Fibroblast of upper back skin (primary cell): ENCODE measurements around the gene IGF2.

Source experiments
- DNase-seq: peaks from one replicate; pipeline ENCODE4 v3.0.0-alpha.2; 2013

The IGF2 gene

GRCh38 chr11:2102132-2102882 is 36.9 kb downstream of the IGF2 start:
- no peak for DNase-seq

DNA sequence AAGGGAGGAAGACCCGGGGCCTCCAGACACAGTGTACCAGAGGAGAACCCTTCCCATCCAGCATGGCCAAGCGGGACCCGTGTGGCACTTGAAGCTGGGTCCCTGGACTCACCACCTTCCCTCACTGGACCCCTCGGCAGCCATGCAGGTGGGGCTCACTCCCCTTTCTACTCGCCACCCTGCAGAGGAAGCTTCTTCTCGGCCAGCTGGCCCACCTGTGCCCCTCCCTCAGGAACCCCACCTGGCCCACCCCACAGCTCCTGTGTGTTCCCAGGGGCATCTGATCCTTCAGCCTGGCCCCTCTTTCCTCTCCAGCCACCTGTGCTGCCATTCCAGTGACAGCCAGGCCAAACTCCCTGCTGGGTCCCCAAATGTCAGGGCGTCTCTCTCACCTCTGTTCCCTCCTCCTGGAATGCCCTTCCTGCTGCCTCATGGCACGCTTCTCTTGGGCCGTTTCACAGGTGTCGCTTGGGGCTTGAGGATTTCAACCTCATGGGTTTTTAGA is 38.0 kb downstream of the IGF2 start:
- no peak for DNase-seq

- DNase-seq = no peak
Observed at GRCh38 chr11:2100361-2101170, 38.6 kb downstream of the IGF2 start.

GRCh38 chr11:2099516-2100349 is 39.5 kb downstream of the IGF2 start:
- no peak for DNase-seq

DNA sequence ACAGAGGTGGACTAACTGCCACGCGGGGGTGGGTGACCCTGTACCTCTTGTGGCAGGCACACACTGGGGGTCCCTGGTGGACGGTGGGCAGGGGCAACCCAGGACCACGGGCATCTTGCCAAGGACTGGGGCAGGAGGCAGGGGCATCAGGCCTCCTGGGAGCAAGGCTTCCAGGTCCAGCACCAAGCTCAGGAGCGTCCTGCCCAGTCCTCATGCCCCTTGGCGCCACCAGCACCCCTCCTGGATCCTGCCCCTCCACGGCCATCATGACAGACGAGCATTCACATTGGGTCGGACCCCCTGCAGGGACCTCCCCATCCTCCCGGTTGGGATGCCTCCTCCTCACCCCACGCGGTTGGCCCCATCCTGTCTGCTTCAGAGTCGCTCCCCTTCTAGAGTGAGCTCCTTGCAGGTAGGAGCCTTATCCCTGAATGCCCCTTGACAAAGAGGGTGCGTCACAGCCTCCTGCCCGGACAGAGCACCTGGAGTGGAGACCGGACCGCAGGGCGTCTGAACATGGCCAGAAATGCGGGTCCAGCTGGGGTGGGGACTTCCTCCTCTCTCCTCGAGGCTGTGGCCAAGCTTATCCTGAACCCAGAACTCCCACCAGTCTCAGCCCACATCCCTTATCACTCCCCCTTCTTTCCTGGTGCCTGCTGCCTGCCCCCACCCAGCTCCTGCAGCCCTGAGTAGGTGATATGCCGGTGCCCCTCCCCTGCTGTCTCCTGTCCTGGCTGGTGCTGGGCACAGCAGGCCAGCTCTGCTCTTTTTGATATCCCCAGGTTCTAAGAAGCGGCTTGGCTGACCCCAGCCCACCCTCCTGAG is 40.3 kb downstream of the IGF2 start:
- no peak for DNase-seq

- DNase-seq = no peak
Observed at GRCh38 chr11:2097998-2098690, 41.0 kb downstream of the IGF2 start.

DNA sequence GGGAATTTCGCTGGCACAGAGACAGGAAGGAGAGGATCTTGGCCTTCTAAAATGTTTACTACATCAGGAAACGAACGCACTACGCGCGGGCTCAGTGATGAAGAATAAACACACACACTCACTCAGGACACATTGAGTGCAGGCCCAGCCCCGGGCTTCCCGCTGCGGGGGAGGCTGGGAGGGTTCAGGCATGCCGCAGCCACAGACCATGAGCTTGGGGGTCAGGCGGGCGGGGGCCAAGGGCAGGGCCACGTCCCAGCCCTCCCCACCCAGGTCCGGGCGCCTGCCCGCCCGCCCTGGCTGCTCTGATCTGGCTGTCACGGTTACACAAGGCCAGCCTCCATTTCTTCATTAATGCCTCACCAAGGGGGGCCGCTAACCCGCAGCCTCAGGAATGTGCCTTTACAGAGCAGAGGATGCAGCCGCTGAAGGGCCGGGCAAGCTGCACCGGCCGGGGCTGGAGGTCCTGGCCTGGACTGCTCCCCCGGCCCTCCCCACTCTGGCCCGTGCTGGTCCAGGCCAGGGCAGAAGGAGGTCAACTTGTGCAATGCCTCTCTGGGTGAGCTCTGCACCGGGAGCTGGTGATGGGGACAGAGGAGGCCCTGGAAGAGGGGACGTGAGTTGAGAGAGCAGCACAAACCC is 41.7 kb downstream of the IGF2 start:
- DNase-seq = peak; percentile 87

GRCh38 chr11:2096919-2097301 is 42.3 kb downstream of the IGF2 start:
- DNase-seq = peak; percentile 17

DNA sequence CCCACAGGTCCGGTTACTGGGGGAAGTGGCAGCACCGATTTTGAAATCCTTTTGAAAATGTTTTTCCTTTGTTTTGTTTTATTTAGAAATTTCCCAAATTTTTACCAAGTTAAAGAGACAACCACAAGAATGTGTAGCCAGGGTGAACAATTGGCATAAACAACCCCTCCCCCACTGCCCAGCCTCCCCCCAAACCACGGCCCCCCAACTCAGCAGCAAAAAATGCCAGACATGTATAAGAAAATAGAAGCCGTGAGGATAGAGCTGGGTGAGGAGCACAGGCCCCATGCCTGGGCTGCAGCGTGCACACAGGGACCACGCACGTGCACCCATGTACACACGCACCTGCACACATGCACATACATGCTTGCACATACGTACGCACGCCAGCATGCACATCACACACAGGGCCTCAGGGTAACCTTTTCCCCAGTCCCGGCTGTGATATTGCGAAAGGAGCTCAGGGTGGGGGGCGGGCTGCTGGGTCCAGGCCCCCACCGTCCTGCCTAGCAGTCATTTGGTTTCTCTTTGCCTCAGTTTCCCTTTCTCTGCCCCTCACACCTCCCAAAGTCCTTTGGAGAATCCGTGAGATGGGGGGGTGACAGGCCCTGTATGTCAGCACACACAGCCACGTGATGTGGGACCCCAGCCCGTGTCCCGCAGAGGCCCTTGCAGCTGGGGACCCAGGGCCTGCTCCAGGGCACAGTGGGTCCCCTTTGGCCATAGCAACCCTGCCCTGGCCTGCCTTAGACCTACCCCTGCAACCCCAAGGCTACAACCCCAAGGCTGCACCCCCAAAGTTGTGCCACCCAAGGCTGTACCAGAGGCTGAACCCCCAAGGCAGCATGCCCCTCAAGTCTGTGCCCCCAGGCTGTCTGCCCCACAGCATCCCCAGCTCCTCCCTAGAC is 42.9 kb downstream of the IGF2 start:
- peak; percentile 83 for DNase-seq

- no peak for DNase-seq
Observed at GRCh38 chr11:2095542-2095941, 43.6 kb downstream of the IGF2 start.

DNA sequence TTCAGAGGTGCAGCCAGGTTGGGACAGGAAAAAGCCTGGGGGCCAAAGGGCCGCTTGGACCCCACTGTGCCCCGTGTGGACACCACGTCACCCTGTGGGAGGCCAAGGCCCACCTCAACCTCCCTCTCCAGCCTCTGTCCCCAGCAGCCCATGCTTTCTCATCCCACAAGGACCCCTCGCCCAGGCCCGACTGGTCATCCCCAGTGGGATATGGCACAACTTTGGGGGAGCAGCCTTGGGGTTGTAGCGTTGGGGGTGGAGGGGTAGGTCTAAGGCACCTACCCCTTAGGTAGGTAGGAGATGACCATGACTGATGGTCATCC is 44.0 kb downstream of the IGF2 start:
- DNase-seq = no peak

DNA sequence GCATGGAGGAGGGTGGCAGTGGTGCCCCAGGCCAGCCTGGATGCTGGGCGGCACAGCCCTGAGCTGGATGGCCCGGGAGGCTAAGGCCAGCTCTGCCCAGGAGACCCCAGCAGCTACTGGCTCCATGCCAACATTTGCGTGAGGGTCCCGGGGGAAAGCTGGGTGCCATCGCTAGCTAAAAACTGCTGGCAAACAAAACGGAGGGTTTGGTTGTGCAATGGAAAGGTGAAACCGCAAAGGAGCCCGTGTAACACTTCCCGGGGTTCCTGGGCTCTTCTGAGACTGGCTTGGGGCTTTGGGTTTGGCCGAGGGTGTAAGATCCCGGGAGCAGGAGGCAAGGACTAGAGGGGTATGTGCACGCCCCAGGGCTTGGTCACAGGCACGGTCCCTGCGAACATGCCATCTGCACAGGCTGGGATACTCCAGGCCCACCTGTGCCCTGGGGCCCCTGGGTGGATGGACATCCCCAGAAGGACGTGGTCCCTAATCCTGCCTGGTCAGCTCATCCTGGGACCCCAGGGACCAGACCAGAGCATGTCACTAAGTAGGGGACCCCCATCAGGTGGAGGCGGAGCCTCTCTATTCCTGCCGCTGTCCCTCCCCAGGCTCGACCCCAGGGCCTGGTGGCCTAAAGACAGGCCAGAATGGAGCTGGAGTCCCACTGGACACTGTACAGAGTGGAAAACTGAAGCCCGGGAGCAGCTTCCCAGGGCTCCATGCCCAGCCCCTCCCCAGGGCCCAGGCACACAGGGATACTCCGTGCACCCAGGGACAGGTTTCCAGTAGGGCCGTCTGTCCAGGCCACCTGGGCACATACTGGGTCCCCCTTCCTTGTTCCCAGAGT is 44.6 kb downstream of the IGF2 start:
- no peak for DNase-seq

GRCh38 chr11:2093575-2094353 is 45.4 kb downstream of the IGF2 start:
- no peak for DNase-seq

DNA sequence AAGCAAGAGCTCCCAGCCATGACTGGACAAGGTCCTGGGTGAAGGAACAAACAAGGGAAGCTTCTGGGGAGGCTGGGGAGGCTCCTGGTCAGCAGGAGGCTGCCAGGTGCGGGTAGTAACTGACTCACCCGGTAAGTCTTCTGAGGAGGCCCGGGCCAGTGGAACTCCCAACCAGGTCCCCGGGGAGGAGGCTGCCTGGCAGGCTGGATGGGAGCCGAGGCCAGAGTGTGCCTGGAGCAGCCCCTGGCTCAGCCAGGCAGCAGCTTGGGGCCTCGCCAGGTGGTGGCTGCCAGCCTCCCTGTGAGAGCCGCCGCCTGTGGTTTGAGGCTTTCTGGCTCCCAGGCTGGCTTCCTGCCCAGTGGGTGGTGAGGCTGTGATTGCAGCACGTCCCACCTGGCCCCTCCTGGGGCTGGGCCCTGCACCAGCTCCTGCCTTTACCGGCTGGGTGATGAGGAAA is 46.2 kb downstream of the IGF2 start:
- DNase-seq = peak; percentile 43

- no peak for DNase-seq
Observed at GRCh38 chr11:2092464-2092910, 46.7 kb downstream of the IGF2 start.

GRCh38 chr11:2091786-2092463 is 47.3 kb downstream of the IGF2 start:
- no peak for DNase-seq

- no peak for DNase-seq
Observed at GRCh38 chr11:2091112-2091746, 48.0 kb downstream of the IGF2 start.
